Right renal cortex interstitium (tissue), 3 donors: ENCODE measurements around the gene OMA1. TPM values are rescaled to one million over a fixed set of nuclear protein-coding genes. Genes with fewer than 3 reads are reported as not detected.
A peak's percentile ranks its signal among the peaks of the same experiment; 100 is the strongest.
"Not testable (repeated sequence)": the region's sequence is repeated elsewhere in the genome, so short reads cannot be mapped to it uniquely, and the experiment has no call there.

ENCODE experiments used
- DNase-seq, 3 donors: peaks; one replicate each; pipeline ENCODE4 v3.0.0-alpha.2; 2013; ENCODE audit warnings: low read depth in 3 of 3, low spot score in 2 of 3
- polyA plus RNA-seq, 3 donors: library from polyadenylated mRNA; unstranded; fragments of 120-200 nt; gene quantifications; one replicate each; pipeline ENCODE4 v1.2.1, GENCODE V29; 2013; ENCODE audit not compliant: insufficient read length in 3 of 3

OMA1 gene
- polyA plus RNA-seq: 10 to 100 TPM; 35.2 to 42.5 (median 41.6) TPM

GRCh38 chr1:58546520-58547308 lies at the start of gene OMA1:
Gene OMA1 (minus strand): TSS chr1:58546726. CDS start chr1:58539294, 7,432 bp downstream.
- peak; percentile 88 to 92 (median 89) for DNase-seq

- no peak for DNase-seq
Measured at GRCh38 chr1:58594546-58594945, 48.0 kb upstream of the OMA1 start.

GRCh38 chr1:58592522-58593134 lies 46.1 kb upstream of the OMA1 start:
- no peak for DNase-seq

GRCh38 chr1:58591806-58592205 lies 45.3 kb upstream of the OMA1 start:
- DNase-seq: no peak

- no peak for DNase-seq
Measured at GRCh38 chr1:58590019-58590418, 43.5 kb upstream of the OMA1 start.

GRCh38 chr1:58588396-58588795 lies 41.9 kb upstream of the OMA1 start:
- DNase-seq: no peak

- DNase-seq: no peak
Measured at GRCh38 chr1:58587667-58588066, 41.1 kb upstream of the OMA1 start.

GRCh38 chr1:58586271-58586670 lies 39.7 kb upstream of the OMA1 start:
- DNase-seq: no peak

GRCh38 chr1:58585581-58586151 lies 39.1 kb upstream of the OMA1 start:
- DNase-seq: no peak

GRCh38 chr1:58585166-58585565 lies 38.6 kb upstream of the OMA1 start:
- DNase-seq: no peak

- DNase-seq: no peak
Measured at GRCh38 chr1:58584082-58584895, 37.8 kb upstream of the OMA1 start.

- DNase-seq: no peak
Measured at GRCh38 chr1:58583496-58583895, 37.0 kb upstream of the OMA1 start.

GRCh38 chr1:58582143-58582542 lies 35.6 kb upstream of the OMA1 start:
- not testable (repeated sequence) for DNase-seq

GRCh38 chr1:58581641-58582040 lies 35.1 kb upstream of the OMA1 start:
- DNase-seq: no peak

- DNase-seq: no peak
Measured at GRCh38 chr1:58580186-58580585, 33.7 kb upstream of the OMA1 start.

- no peak for DNase-seq
Measured at GRCh38 chr1:58577654-58578030, 31.1 kb upstream of the OMA1 start.

GRCh38 chr1:58576727-58577653 lies 30.5 kb upstream of the OMA1 start, which contains the start of gene TACSTD2:
Gene TACSTD2 (minus strand): TSS chr1:58577252. CDS start chr1:58577156, 96 bp downstream.
- no peak for DNase-seq

GRCh38 chr1:58576325-58576726 lies 29.8 kb upstream of the OMA1 start:
- no peak for DNase-seq

GRCh38 chr1:58575551-58576324 lies 29.2 kb upstream of the OMA1 start:
- DNase-seq: no peak
